ENCODE results near the gene PLEKHM1. TPM values are rescaled to one million over a fixed set of nuclear protein-coding genes. Genes with fewer than 3 reads are reported as not detected.

The PLEKHM1 gene
- total RNA-seq, 4 donors from 2014 or later: 43.6 to 111 (median 47.6) TPM

DNA sequence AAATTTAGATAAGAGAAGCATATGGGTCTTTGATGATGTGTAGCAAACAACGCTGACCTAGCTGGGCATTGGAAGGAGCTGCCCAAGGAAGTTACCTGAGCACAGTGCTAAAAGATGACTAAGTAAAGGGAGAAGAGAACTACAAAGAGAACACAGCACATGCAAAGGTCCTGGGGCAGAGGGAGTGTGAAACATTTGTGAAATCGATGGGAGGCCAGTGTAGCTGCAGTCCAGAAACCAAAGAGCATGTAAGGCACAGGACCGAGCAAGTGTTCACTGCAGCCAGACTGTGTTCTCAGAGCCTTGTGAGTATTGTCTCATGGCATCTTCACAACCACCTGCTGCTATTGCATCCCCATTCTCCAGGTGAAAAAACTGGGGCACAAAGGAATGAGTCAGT is 102.8 kb downstream of the PLEKHM1 start:
- Histone ChIP-seq H3K4me1 (peaks cover 0 to 3% (median 0%) of the 10 kb centered on the region in 4 donors), H3K9me3 (no peaks in the 10 kb centered on the region), H3K27ac (no peak overlapping the region), H3K27me3 (peaks cover 3% of the 10 kb centered on the region), H3K36me3 (no peaks in the 10 kb centered on the region), H3K4me3 (no peak overlapping the region)
- intact Hi-C loops (cut with DNase I; ENCODE audit: low total_unique reads) (loop anchor here (5.0 kb wide), 1 partner anchor 65 kb away; no protein-coding TSS in a partner anchor), in situ Hi-C loops (cut with MboI; ENCODE audit: low pct_ligation_motif_present in 1 of 4, low pct_unique_long_range_greater_than_20kb in 1 of 4, low sequenced_read_pairs in 3 of 4) (loop anchor here (5.0 to 10.0 kb wide), 3 partner anchors 113 to 173 kb away; no protein-coding TSS in a partner anchor)
- no peak for DNase-seq
- WGBS, 2 donors (ENCODE audit: low coverage in 1 of 2): 81 to 91% methylated on average over 2 to 3 of the region's 3 CpGs
- no peak for TF ChIP-seq EP300 (IDR thresholded peaks at IDR 0.05; ENCODE audit: low read depth)
- no peak for TF ChIP-seq CTCF (IDR thresholded peaks at IDR 0.05)
- TF ChIP-seq POLR2AphosphoS5 (IDR thresholded peaks at IDR 0.05): no peak
- no peak for TF ChIP-seq POLR2A (IDR thresholded peaks at IDR 0.05)

- no peak overlapping the region for H3K4me3 ChIP-seq
- 51 to 76% methylated on average over 3 to 4 of the region's 4 CpGs for WGBS, 2 donors (ENCODE audit: low coverage in 1 of 2)
- in situ Hi-C loops (cut with MboI; ENCODE audit: low pct_ligation_motif_present in 1 of 4, low pct_unique_long_range_greater_than_20kb in 1 of 4, low sequenced_read_pairs in 3 of 4): loop anchor here (5.0 to 10.0 kb wide), 3 partner anchors 111 to 171 kb away; no protein-coding TSS in a partner anchor
- no peak for TF ChIP-seq CTCF (IDR thresholded peaks at IDR 0.05)
- H3K36me3 ChIP-seq: no peaks in the 10 kb centered on the region
- no peak for DNase-seq
- H3K27me3 ChIP-seq: peaks cover 3% of the 10 kb centered on the region
- H3K4me1 ChIP-seq: peaks cover 0 to 4% (median 0%) of the 10 kb centered on the region in 4 donors
- no peaks in the 10 kb centered on the region for H3K9me3 ChIP-seq
- H3K27ac ChIP-seq: no peak overlapping the region
- intact Hi-C loops (cut with DNase I; ENCODE audit: low total_unique reads): loop anchor here (5.0 kb wide), 1 partner anchor 64 kb away; no protein-coding TSS in a partner anchor
Measured at GRCh38 chr17:45386178-45386577, 104.3 kb downstream of the PLEKHM1 start.

Small RNA genes lying within 50 kb of the gene (small RNA-seq; reads per million reads assigned to genes)
- 0 reads per million in 4 donors for gene RF00017

Other genes starting within 250 kb of the PLEKHM1 start
- under 1 TPM in 1 of 4 donors, not detected in 3; 0.48 TPM for gene SPATA32, start 228.6 kb downstream of the PLEKHM1 start, total RNA-seq
- 10 to 100 TPM; 13.0 to 33.7 (median 18.7) TPM for gene MAP3K14, start 173.7 kb downstream of the PLEKHM1 start, total RNA-seq
- gene ARHGAP27, start 57.9 kb downstream of the PLEKHM1 start, total RNA-seq: 100 to 1,000 TPM; 194 to 489 (median 294) TPM